Measurements from ENCODE around the gene SLC8A3.

SLC8A3 gene

GRCh38 chr14:70173569-70173968, 15.2 kb downstream of the SLC8A3 start:
- no peak for DNase-seq

- no peak for DNase-seq
Measured at GRCh38 chr14:70171726-70172125, 17.0 kb downstream of the SLC8A3 start.

- no peak for DNase-seq
Measured at GRCh38 chr14:70170976-70171375, 17.8 kb downstream of the SLC8A3 start.

GRCh38 chr14:70168406-70168805, 20.3 kb downstream of the SLC8A3 start:
- DNase-seq, result no peak

GRCh38 chr14:70166530-70167203, 22.1 kb downstream of the SLC8A3 start:
- DNase-seq, result no peak

- no peak for DNase-seq
Measured at GRCh38 chr14:70162358-70162757, 26.4 kb downstream of the SLC8A3 start.

GRCh38 chr14:70156592-70156991, 32.2 kb downstream of the SLC8A3 start:
- DNase-seq, result no peak

GRCh38 chr14:70152704-70153103, 36.0 kb downstream of the SLC8A3 start:
- no peak for DNase-seq

- no peak for DNase-seq
Measured at GRCh38 chr14:70152081-70152480, 36.7 kb downstream of the SLC8A3 start.

GRCh38 chr14:70149596-70150165, 39.1 kb downstream of the SLC8A3 start:
- no peak for DNase-seq

- no peak for DNase-seq
Measured at GRCh38 chr14:70148911-70149595, 39.7 kb downstream of the SLC8A3 start.

- no peak for DNase-seq
Measured at GRCh38 chr14:70148351-70148750, 40.4 kb downstream of the SLC8A3 start.

GRCh38 chr14:70144046-70144445, 44.7 kb downstream of the SLC8A3 start:
- no peak for DNase-seq

- DNase-seq, result no peak
Measured at GRCh38 chr14:70143306-70143705, 45.4 kb downstream of the SLC8A3 start.

GRCh38 chr14:70140614-70141013, 48.1 kb downstream of the SLC8A3 start:
- DNase-seq, result no peak

- DNase-seq, result no peak
Measured at GRCh38 chr14:70139384-70139783, 49.4 kb downstream of the SLC8A3 start.

- DNase-seq, result no peak
Measured at GRCh38 chr14:70137788-70138187, 51.0 kb downstream of the SLC8A3 start.

- DNase-seq, result no peak
Measured at GRCh38 chr14:70133461-70133860, 55.3 kb downstream of the SLC8A3 start.

GRCh38 chr14:70130482-70130881, 58.3 kb downstream of the SLC8A3 start:
- DNase-seq, result no peak

- no peak for DNase-seq
Measured at GRCh38 chr14:70127186-70127585, 61.6 kb downstream of the SLC8A3 start.

GRCh38 chr14:70123796-70124195, 65.0 kb downstream of the SLC8A3 start:
- no peak for DNase-seq

GRCh38 chr14:70121521-70121920, 67.2 kb downstream of the SLC8A3 start:
- no peak for DNase-seq

- DNase-seq, result no peak
Measured at GRCh38 chr14:70118064-70118463, 70.7 kb downstream of the SLC8A3 start.

- DNase-seq, result no peak
Measured at GRCh38 chr14:70116278-70116677, 72.5 kb downstream of the SLC8A3 start.
